IPS DF 6.9 (cell line): Measurements from ENCODE around the gene MAGEE1.

Experiments used
- DNase-seq: peaks from one replicate; pipeline ENCODE4 v3.0.0-alpha.2; 2013; ENCODE audit warnings: low read depth, low spot score
- H3K27ac ChIP-seq: one replicate; pipeline ENCODE4 v1.5.1; 2013; ENCODE audit warnings: low read length, control low read depth
- H3K27me3 ChIP-seq: 2 replicates; pipeline ENCODE4 v1.6.1; 2013; ENCODE audit warnings: mild to moderate bottlenecking, low read length; ENCODE audit not compliant: control insufficient read depth, insufficient read depth
- H3K36me3 ChIP-seq: 2 replicates; pipeline ENCODE4 v1.6.1; 2013; ENCODE audit warnings: low read length; ENCODE audit not compliant: control insufficient read depth, insufficient read depth
- H3K4me1 ChIP-seq: 2 replicates; pipeline ENCODE4 v1.6.1; 2013; ENCODE audit warnings: low read length; ENCODE audit not compliant: control insufficient read depth, insufficient read depth
- H3K4me3 ChIP-seq: 2 replicates; pipeline ENCODE4 v1.5.1; 2013; ENCODE audit warnings: mild to moderate bottlenecking, low read length
- H3K9me3 ChIP-seq: 2 replicates; pipeline ENCODE4 v1.6.1; 2013; ENCODE audit warnings: low read length, inconsistent platforms; ENCODE audit not compliant: control insufficient read depth, insufficient read depth
- WGBS: extraction: QIAGEN DNeasy Blood & Tissue Kit; methylation state at CpG from one replicate; pipeline ENCODE4 v1.1.7; 2013; ENCODE audit warnings: mixed read lengths, missing lambda C conversion rate; ENCODE audit not compliant: insufficient read length, insufficient coverage; 5-methylcytosine and 5-hydroxymethylcytosine counted together

MAGEE1 gene

GRCh38 chrX:76427560-76428242 is at the start of gene MAGEE1:
TSS of gene MAGEE1 (plus strand) at chrX:76427710. CDS start at chrX:76427931, 221 bp downstream.
- H3K27ac ChIP-seq: no peak within 1 kb of the TSS
- DNase-seq: peak; percentile 13
- no peaks in the 10 kb centered on the region for H3K9me3 ChIP-seq
- no CpG with 5 or more reads among the region's 42 CpGs for WGBS
- peak within 1 kb of the TSS; percentile 77; the same call in 1 of the 2 replicates for H3K4me3 ChIP-seq
- no peaks in the 10 kb centered on the region for H3K27me3 ChIP-seq
- H3K36me3 ChIP-seq: no peaks in the 10 kb centered on the region
- H3K4me1 ChIP-seq: no peaks in the 10 kb centered on the region

- H3K4me1 ChIP-seq: no peaks in the 10 kb centered on the region
- H3K36me3 ChIP-seq: no peaks in the 10 kb centered on the region
- H3K4me3 ChIP-seq: no peak overlapping the region
- no peaks in the 10 kb centered on the region for H3K27me3 ChIP-seq
- no peaks in the 10 kb centered on the region for H3K9me3 ChIP-seq
- no peak overlapping the region for H3K27ac ChIP-seq
- no peak for DNase-seq
Measured at GRCh38 chrX:76398970-76399369, 28.5 kb upstream of the MAGEE1 start.

- Histone ChIP-seq H3K36me3 (no peaks in the 10 kb centered on the region), H3K4me3 (no peak overlapping the region), H3K27ac (no peak overlapping the region), H3K27me3 (no peaks in the 10 kb centered on the region), H3K4me1 (no peaks in the 10 kb centered on the region), H3K9me3 (no peaks in the 10 kb centered on the region)
- no peak for DNase-seq
- WGBS: no CpG with 5 or more reads among the region's 2 CpGs
Measured at GRCh38 chrX:76407795-76408194, 19.7 kb upstream of the MAGEE1 start.

GRCh38 chrX:76420237-76420636 is 7.3 kb upstream of the MAGEE1 start:
- H3K4me3 ChIP-seq: no peak overlapping the region
- H3K27me3 ChIP-seq: no peaks in the 10 kb centered on the region
- H3K9me3 ChIP-seq: no peaks in the 10 kb centered on the region
- no peak for DNase-seq
- H3K36me3 ChIP-seq: no peaks in the 10 kb centered on the region
- no CpG with 5 or more reads among the region's 1 CpG for WGBS
- H3K27ac ChIP-seq: no peak overlapping the region
- no peaks in the 10 kb centered on the region for H3K4me1 ChIP-seq

GRCh38 chrX:76428243-76429130 is 977 bp downstream of the MAGEE1 start:
- Histone ChIP-seq H3K36me3 (no peaks in the 10 kb centered on the region), H3K27me3 (no peaks in the 10 kb centered on the region), H3K4me1 (no peaks in the 10 kb centered on the region), H3K9me3 (no peaks in the 10 kb centered on the region), H3K27ac (no peak overlapping the region), H3K4me3 (peak overlapping the region; percentile 77; the same call in 1 of the 2 replicates)
- no peak for DNase-seq
- WGBS: no CpG with 5 or more reads among the region's 60 CpGs

GRCh38 chrX:76433219-76433618 is 5.7 kb downstream of the MAGEE1 start:
- no CpG with 5 or more reads among the region's 1 CpG for WGBS
- Histone ChIP-seq H3K27ac (no peak overlapping the region), H3K4me1 (no peaks in the 10 kb centered on the region), H3K4me3 (no peak overlapping the region), H3K36me3 (no peaks in the 10 kb centered on the region), H3K27me3 (no peaks in the 10 kb centered on the region), H3K9me3 (no peaks in the 10 kb centered on the region)
- DNase-seq: no peak

GRCh38 chrX:76434103-76434741 is 6.7 kb downstream of the MAGEE1 start:
- Histone ChIP-seq H3K36me3 (no peaks in the 10 kb centered on the region), H3K27ac (no peak overlapping the region), H3K9me3 (no peaks in the 10 kb centered on the region), H3K27me3 (no peaks in the 10 kb centered on the region), H3K4me1 (no peaks in the 10 kb centered on the region), H3K4me3 (no peak overlapping the region)
- WGBS: no CpG with 5 or more reads among the region's 3 CpGs
- no peak for DNase-seq

GRCh38 chrX:76439188-76439587 is 11.7 kb downstream of the MAGEE1 start:
- no peak overlapping the region for H3K4me3 ChIP-seq
- H3K36me3 ChIP-seq: no peaks in the 10 kb centered on the region
- no peak overlapping the region for H3K27ac ChIP-seq
- DNase-seq: no peak
- no peaks in the 10 kb centered on the region for H3K4me1 ChIP-seq
- no peaks in the 10 kb centered on the region for H3K27me3 ChIP-seq
- no peaks in the 10 kb centered on the region for H3K9me3 ChIP-seq

- Histone ChIP-seq H3K27me3 (no peaks in the 10 kb centered on the region), H3K27ac (no peak overlapping the region), H3K4me3 (no peak overlapping the region), H3K4me1 (peaks cover 1% of the 10 kb centered on the region; the same call in 1 of the 2 replicates), H3K9me3 (no peaks in the 10 kb centered on the region), H3K36me3 (no peaks in the 10 kb centered on the region)
- no peak for DNase-seq
- WGBS: no CpG with 5 or more reads among the region's 2 CpGs
Measured at GRCh38 chrX:76453737-76454406, 26.4 kb downstream of the MAGEE1 start.

- no peak for DNase-seq
- H3K9me3 ChIP-seq: no peaks in the 10 kb centered on the region
- peaks cover 1% of the 10 kb centered on the region; the same call in 1 of the 2 replicates for H3K4me1 ChIP-seq
- H3K27me3 ChIP-seq: no peaks in the 10 kb centered on the region
- WGBS: no CpG with 5 or more reads among the region's 3 CpGs
- H3K27ac ChIP-seq: no peak overlapping the region
- no peak overlapping the region for H3K4me3 ChIP-seq
- no peaks in the 10 kb centered on the region for H3K36me3 ChIP-seq
Measured at GRCh38 chrX:76454456-76454927, 27.0 kb downstream of the MAGEE1 start.
